Stomach (tissue), 9 donors: ENCODE results near the gene TNFSF13B. TPM values are rescaled to one million over a fixed set of nuclear protein-coding genes. Genes with fewer than 3 reads are reported as not detected.

ENCODE experiments used
- DNase-seq, 2 donors: peaks; one replicate each; pipeline versions ENCODE4 v3.0.0 to v3.0.0-alpha.2; 2013 to 2019
- H3K27ac ChIP-seq, 5 donors: fragments of 200-600 bp in 4 of 5; sonication (generic) in 4 of 5; one replicate each; pipeline ENCODE4 v1.5.1; 2013 to 2019; ENCODE audit warnings: mild to moderate bottlenecking in 1 of 5, moderate library complexity in 1 of 5
- H3K27me3 ChIP-seq, 3 donors: fragments of 200-600 bp; sonication (generic); one replicate each; pipeline ENCODE4 v1.5.1; 2017 to 2019; ENCODE audit warnings: mixed run types in 1 of 3
- H3K36me3 ChIP-seq, 4 donors: fragments of 200-600 bp; sonication (generic); 1 replicate in 3 of 4; 2 replicates in 1 of 4; pipeline ENCODE4 v1.5.1; 2016 to 2019
- H3K4me1 ChIP-seq, 4 donors: fragments of 200-600 bp; sonication (generic); one replicate each; pipeline ENCODE4 v1.5.1; 2016 to 2019
- H3K4me3 ChIP-seq, 4 donors: fragments of 200-600 bp; sonication (generic) in 3 of 4; one replicate each; pipeline ENCODE4 v1.5.1; 2016 to 2019; ENCODE audit warnings: mild to moderate bottlenecking in 1 of 4
- H3K9me3 ChIP-seq, 4 donors: fragments of 200-600 bp; sonication (generic); one replicate each; pipeline ENCODE4 v1.5.1; 2016 to 2019
- EP300 ChIP-seq: sonication (generic); formaldehyde crosslinking; IDR thresholded peaks from one replicate; pipeline ENCODE4 v1.6.1; 2017; ENCODE audit warnings: antibody characterized with exemption
- POLR2A ChIP-seq, 4 donors: fragments of 450-650 bp; IDR thresholded peaks; one replicate each; pipeline ENCODE4 v1.6.1; 2016; ENCODE audit warnings: antibody characterized with exemption in 4 of 4, control low read depth in 2 of 4, mild to moderate bottlenecking in 1 of 4, moderate library complexity in 1 of 4
- POLR2AphosphoS5 ChIP-seq, 3 donors: sonication (generic); formaldehyde crosslinking; IDR thresholded peaks; one replicate each; pipeline ENCODE4 v1.6.1; 2016; ENCODE audit warnings: antibody characterized with exemption in 3 of 3
- WGBS, 5 donors: extraction: QIAGEN DNeasy Blood & Tissue Kit in 3 of 5; methylation state at CpG; one replicate each; pipeline versions ENCODE4 v1.1.5 to v1.1.7; 2013 to 2018; 5-methylcytosine and 5-hydroxymethylcytosine counted together
- intact Hi-C: fragments of 100-400 bp; cut with DNase I; formaldehyde crosslinking; loops from one replicate; pipeline ENCODE4 v1.15.1; 2023; ENCODE audit warnings: low total_unique reads
- polyA plus RNA-seq, 3 donors: library from polyadenylated mRNA; stranded (reverse); fragments of 200-250 nt; gene quantifications; one replicate each; pipeline ENCODE4 v1.2.3, GENCODE V29; 2013
- total RNA-seq, 5 donors: library from RNA; depleted of rRNA; stranded (reverse); fragments of >200 nt; gene quantifications; one replicate each; pipeline versions ENCODE4 v1.1.0 to v1.2.3, GENCODE V29; 2014 to 2016
- TF ChIP-seq, protein P1 (sequence below), 7 experiments: fragments of 450-650 bp in 4 of 7; fragments of 200-600 bp in 3 of 7; sonication (generic) in 3 of 7; IDR thresholded peaks; one replicate each; pipeline ENCODE4 v1.5.1; 2016 to 2019; ENCODE audit warnings: antibody characterized with exemption in 7 of 7, control low read depth in 2 of 7, mild to moderate bottlenecking in 1 of 7
- donor health status: healthy with polysubstance abuse.
- donor health status: Bipolar disorder and iron deficiency.
- donor health status: healthy.

Gene TNFSF13B
- total and polyA plus RNA-seq, 8 donors, result 0.89 to 12.3 (median 3.3) TPM

DNA sequence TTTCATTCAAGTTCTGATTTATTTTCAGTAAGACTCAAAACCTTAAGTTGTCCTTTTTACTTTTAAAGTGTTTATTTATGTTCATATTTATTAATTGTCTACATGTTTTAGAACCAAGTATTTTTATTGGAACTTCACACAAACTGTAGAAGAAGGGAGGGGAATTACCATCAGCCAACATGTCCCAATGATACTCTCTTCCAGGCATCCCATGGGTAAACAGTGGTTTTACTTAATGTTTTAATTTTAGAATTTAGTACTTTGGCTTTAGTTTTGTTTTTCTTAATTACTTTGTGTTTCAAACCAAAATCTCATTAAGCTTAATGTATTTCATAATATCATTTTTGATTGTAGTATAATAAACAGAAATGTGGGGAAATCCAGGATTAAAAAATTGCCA is 5.2 kb downstream of the TNFSF13B start:
- intact Hi-C loops, result no loop called here
- H3K9me3 ChIP-seq, result no peaks in the 10 kb centered on the region
- H3K27me3 ChIP-seq, result no peaks in the 10 kb centered on the region
- peaks cover 10 to 20% (median 13%) of the 10 kb centered on the region in 4 donors for H3K4me1 ChIP-seq
- TF ChIP-seq POLR2AphosphoS5 (IDR thresholded peaks at IDR 0.05), result no peak
- TF ChIP-seq, protein P1, sequence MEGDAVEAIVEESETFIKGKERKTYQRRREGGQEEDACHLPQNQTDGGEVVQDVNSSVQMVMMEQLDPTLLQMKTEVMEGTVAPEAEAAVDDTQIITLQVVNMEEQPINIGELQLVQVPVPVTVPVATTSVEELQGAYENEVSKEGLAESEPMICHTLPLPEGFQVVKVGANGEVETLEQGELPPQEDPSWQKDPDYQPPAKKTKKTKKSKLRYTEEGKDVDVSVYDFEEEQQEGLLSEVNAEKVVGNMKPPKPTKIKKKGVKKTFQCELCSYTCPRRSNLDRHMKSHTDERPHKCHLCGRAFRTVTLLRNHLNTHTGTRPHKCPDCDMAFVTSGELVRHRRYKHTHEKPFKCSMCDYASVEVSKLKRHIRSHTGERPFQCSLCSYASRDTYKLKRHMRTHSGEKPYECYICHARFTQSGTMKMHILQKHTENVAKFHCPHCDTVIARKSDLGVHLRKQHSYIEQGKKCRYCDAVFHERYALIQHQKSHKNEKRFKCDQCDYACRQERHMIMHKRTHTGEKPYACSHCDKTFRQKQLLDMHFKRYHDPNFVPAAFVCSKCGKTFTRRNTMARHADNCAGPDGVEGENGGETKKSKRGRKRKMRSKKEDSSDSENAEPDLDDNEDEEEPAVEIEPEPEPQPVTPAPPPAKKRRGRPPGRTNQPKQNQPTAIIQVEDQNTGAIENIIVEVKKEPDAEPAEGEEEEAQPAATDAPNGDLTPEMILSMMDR (IDR thresholded peaks at IDR 0.05), result no peak
- TF ChIP-seq POLR2A (IDR thresholded peaks at IDR 0.05), result no peak
- H3K27ac ChIP-seq, result no peak overlapping the region
- DNase-seq, result no peak
- H3K36me3 ChIP-seq, result no peaks in the 10 kb centered on the region
- no peak overlapping the region for H3K4me3 ChIP-seq

DNA sequence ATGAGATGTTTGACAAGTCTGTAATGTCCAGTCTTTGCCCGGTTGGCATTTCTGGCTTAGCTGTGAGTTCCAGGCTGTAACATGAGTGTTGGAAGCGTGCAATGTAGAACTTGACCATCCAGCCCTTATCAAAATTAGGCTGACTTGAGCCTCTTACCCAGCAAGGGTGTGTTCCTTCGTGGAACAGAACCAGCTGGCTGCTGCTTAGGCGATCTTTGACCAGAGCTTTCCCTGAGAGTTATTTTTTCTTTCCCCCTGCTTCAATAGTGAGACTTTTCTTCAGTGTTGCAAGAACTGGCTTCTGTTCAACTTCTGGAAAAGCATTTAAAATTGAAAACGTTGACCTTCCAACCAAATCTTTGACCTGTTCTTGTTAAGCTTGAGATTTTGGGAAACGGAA is 6.5 kb downstream of the TNFSF13B start:
- Histone ChIP-seq H3K9me3 (no peaks in the 10 kb centered on the region), H3K4me3 (no peak overlapping the region), H3K36me3 (no peaks in the 10 kb centered on the region), H3K27ac (no peak overlapping the region), H3K4me1 (peaks cover 0 to 6% (median 2%) of the 10 kb centered on the region in 4 donors), H3K27me3 (no peaks in the 10 kb centered on the region)
- peak; percentile 12 to 31 for DNase-seq
- 21 to 39% (median 29%) methylated on average over 6 of the region's 6 CpGs for WGBS, 5 donors
- TF ChIP-seq POLR2AphosphoS5 (IDR thresholded peaks at IDR 0.05) (peak in 1 of 3 donors; percentile 17), EP300 (no peak)
- intact Hi-C loops, result no loop called here

DNA sequence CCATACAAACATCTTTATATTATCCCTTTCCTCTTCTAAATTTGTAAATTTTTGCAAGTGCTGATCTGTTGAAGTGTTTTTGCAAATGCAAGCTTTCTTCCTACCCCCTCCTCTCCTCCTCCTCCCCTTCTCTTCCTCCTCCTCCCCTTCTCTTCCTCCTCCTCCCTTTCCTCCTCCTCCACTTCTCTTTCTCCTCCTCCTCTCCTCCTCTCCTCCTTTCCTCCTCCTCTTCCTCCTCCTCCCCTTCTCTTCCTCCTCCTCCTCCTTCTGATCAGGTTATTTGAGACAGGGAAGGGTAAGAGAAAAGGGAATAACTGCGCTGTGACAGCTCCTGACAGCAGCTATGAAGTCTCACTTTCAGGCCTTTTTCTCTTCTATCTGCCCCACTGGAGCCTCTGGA is 8.9 kb downstream of the TNFSF13B start:
- H3K9me3 ChIP-seq, result no peaks in the 10 kb centered on the region
- H3K4me3 ChIP-seq, result no peak overlapping the region
- H3K36me3 ChIP-seq, result no peaks in the 10 kb centered on the region
- TF ChIP-seq, protein P1 (IDR thresholded peaks at IDR 0.05), result no peak
- no peak for TF ChIP-seq POLR2AphosphoS5 (IDR thresholded peaks at IDR 0.05)
- TF ChIP-seq POLR2A (IDR thresholded peaks at IDR 0.05), result no peak
- no peak for TF ChIP-seq EP300
- H3K4me1 ChIP-seq, result peaks cover 0 to 6% (median 2%) of the 10 kb centered on the region in 4 donors
- intact Hi-C loops, result no loop called here
- DNase-seq, result no peak
- WGBS, 5 donors, result 89 to 97% (median 96%) methylated on average over 1 of the region's 1 CpG
- H3K27me3 ChIP-seq, result no peaks in the 10 kb centered on the region
- no peak overlapping the region for H3K27ac ChIP-seq

DNA sequence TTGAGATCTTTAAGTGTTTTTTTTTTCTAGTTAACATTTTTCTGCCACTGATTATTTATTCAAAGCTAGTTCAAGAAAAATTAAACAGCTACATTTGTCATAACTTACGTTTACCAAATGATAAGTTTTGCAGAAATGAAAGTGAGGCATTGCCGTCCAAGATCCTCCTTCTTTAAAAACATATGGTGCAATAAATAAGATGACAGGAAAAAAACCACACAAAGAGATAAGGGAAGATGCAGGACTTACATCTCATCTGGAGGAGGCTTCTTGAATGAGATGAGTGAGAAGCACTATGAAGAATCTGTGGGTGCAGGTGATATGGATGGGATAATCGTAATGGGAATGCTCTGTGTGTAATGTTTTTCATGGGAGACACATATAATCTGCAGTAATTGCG is 12.4 kb downstream of the TNFSF13B start:
- no peaks in the 10 kb centered on the region for H3K27me3 ChIP-seq
- WGBS, 5 donors, result 64 to 65% (median 64%) methylated on average over 4 of the region's 4 CpGs
- H3K27ac ChIP-seq, result no peak overlapping the region
- H3K36me3 ChIP-seq, result no peaks in the 10 kb centered on the region
- no peak overlapping the region for H3K4me3 ChIP-seq
- TF ChIP-seq, protein P1 (IDR thresholded peaks at IDR 0.05), result no peak
- TF ChIP-seq POLR2A (IDR thresholded peaks at IDR 0.05), result no peak
- TF ChIP-seq EP300, result no peak
- TF ChIP-seq POLR2AphosphoS5 (IDR thresholded peaks at IDR 0.05), result no peak
- intact Hi-C loops, result no loop called here
- H3K9me3 ChIP-seq, result no peaks in the 10 kb centered on the region
- no peak for DNase-seq
- no peaks in the 10 kb centered on the region for H3K4me1 ChIP-seq

DNA sequence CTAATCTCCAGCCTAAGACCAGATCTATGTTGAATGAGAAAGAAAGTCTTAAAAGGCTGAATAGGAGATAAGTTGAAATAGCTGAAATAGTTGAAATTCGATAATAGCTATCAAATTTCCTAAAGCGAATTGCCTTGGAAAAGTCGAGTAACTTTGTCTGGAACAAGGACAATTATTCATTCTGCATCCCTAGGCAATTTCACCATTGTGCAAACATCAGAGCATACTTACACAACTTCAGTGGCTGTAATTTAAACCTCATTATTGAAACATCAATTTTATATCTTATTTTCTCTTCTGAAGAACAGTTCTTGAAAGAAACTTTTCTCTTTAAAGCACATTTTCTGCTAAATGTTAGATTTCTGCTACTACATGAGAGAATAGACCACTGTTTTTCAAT is 13.6 kb downstream of the TNFSF13B start:
- Histone ChIP-seq H3K36me3 (no peaks in the 10 kb centered on the region), H3K9me3 (no peaks in the 10 kb centered on the region), H3K4me1 (no peaks in the 10 kb centered on the region), H3K4me3 (no peak overlapping the region), H3K27ac (no peak overlapping the region), H3K27me3 (no peaks in the 10 kb centered on the region)
- no peak for TF ChIP-seq POLR2A (IDR thresholded peaks at IDR 0.05)
- no peak for TF ChIP-seq POLR2AphosphoS5 (IDR thresholded peaks at IDR 0.05)
- intact Hi-C loops, result no loop called here
- DNase-seq, result no peak
- WGBS, 5 donors, result 49 to 82% (median 67%) methylated on average over 3 of the region's 3 CpGs
